Measurements from ENCODE around the gene P4HA2.

The P4HA2 gene

DNA sequence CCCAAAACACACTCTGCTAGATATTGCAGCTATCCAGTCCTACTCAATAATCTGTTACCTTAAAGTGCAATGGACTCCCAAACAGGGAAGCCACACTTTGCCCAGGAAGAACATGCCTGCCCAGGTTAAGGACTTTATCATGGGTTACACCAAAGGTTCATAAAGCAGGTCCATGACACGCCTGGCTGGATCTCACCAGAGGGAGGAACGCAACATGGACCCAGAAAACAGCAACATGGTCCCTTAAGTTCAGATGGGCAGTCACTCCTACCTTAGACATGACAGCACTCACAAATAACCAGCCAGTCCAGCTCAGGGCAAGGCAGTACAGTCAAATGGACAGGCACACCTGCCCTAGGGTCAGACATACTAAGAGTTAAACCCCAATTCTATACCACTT, 3.8 kb downstream of the P4HA2 start:
- DNase-seq (ENCODE audit: low read depth), result no peak

GRCh38 chr5:132222649-132223038, 5.0 kb downstream of the P4HA2 start:
- DNase-seq (ENCODE audit: low read depth), result no peak

DNA sequence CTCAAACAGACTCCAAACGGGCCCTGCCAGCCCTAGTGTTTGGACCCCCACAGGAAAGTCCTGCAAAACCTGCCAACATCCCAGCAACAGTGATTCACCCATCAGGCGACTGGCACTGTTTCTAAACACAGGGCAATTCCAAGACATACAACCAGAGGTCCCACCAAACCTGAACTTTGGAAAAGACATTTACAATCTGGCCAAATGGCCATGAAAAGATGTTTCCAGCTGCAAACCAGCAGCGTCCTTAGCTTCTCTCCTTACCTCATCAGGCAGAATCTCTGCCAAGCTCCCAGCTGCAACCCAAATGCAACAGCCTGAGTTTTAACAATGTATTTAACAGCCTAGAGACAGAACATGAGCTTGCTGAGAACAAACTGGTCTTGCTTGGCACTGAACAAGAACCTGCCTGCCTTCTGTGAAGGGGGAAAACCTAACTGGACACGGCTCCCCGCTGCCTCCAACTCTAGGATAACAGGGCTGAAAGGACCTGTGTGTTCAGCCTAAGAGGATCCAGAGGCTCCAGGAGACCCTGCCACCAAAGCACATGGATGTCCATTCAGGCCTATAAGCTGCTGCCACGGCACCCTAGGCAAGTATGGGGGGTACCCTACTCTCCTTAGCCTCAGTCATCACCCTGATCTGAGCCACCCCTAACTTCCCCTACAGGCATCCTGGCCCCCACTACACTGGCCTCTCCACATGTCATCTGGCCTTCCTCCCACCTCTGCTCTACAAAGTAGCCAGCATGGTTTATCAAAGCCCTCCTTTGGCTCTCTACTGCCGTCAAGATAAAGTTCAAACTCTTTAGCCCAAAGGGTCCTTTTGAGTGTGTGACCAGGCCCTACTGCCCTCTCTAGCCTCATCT, 5.6 kb downstream of the P4HA2 start:
- no peak for DNase-seq (ENCODE audit: low read depth)

GRCh38 chr5:132220491-132220890, 7.2 kb downstream of the P4HA2 start:
- DNase-seq (ENCODE audit: low read depth), result no peak

GRCh38 chr5:132219981-132220380, 7.7 kb downstream of the P4HA2 start:
- DNase-seq (ENCODE audit: low read depth), result no peak

DNA sequence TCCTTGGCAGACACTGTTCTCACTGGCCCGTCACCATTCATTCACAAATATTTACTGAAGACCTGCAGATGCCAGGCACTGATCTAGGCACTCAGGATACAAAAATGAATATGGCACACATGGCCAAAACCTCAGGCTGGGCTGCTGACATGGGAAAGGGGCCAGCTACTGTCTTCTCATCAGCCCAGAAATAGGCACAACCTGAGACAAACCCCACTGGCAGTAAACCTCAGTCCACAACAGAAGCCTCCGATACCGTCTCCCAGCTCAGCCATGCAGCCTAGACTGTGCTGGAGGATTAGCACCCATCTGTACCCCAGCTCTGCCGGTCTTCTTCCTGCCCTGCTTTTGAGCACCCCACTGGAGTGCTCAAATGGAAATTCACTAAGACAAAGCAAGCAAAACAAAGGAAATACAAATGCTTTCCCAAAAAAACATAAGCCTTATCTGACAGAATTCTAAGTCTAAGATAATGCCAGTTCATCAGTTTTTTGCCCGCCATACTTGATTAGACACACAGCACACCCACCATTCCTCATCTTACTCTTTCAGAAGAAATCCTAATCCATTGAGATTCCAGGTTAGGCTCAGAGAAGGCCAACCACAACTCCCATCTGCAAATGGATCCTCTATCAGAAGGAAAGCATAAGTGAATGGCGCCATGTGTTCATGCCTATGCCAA, 8.2 kb downstream of the P4HA2 start:
- DNase-seq (ENCODE audit: low read depth), result no peak

DNA sequence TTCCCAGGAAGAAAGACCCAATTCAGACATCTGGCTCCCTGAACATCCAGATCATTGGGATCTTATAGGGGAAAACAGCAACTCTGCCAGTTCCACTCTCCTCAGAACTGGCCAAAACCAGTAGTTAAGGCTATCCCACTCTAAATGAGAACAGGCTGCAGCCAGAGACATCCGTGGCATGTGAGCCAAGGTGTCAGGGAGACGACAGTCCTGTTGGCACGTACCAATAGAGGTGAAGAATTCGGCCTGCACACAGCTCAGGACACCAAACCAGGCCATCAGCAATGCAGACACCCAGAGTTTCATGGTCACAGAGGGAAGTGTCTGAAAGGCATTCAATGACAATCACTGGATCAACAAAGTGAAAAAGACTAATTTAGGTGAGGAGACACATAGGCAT, 9.3 kb downstream of the P4HA2 start:
- DNase-seq (ENCODE audit: low read depth), result no peak

DNA sequence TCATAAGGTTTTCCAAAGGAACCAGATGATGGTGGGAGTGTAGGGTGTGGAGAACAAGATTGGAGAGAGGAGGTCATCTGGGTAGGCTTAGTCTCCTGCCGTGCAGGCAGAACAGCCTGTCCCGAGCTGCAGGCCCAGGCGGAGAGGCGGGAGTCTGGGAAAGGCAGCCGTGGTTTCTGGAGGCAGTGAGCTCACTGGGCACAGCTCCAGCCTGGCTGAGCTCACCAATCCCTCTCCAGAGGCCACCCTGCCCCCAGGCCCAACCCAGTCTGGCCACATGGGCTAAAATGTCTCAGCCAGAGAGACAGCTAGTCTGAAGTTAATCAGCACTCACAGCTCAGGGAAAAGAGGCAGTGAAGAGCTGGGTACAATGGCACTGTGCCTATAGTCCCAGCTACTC, 12.3 kb downstream of the P4HA2 start:
- no peak for DNase-seq (ENCODE audit: low read depth)

- DNase-seq (ENCODE audit: low read depth), result no peak
These were observed 13.2 kb downstream of the P4HA2 start for GRCh38 chr5:132214491-132214890.

DNA sequence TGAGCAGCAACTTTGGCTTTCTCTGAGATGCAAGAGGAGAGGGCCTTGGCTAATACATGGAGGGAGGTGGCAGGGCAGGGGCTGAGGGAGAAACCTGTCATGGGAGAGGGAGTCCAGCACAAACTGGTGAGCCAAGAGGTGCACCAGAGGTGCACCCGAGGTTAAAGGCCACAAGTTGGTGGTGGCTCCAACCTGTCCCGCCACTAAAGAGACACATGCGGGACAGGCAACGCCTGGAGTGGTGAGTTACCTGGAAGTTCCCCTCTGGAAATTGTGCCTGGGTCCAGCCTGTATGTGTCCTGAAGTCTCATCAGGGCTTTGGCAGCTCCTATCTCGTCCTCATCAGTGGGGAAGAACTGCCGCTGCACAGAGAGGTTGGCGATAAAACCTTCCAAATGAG, 14.0 kb downstream of the P4HA2 start:
- no peak for DNase-seq (ENCODE audit: low read depth)

DNA sequence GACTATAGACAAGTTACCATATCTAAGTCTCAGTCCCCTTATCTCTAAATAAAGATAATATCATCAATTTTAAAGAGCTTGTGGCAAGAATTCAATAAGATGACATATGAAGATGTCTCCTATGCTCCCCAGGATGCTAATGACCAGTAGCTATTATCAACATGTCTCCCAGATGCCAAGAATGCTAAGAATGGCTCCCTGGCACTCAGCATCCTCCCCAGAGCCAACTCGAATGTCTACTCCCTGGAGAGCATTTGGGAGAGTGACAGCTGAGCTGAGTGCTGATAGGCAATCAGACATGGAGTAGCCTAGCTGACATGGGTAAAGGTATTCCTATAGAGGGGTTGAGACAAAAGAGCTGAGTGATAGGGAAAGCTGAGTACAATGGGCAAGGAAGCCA, 15.9 kb downstream of the P4HA2 start:
- DNase-seq (ENCODE audit: low read depth), result no peak

- no peak for DNase-seq (ENCODE audit: low read depth)
These were observed 16.7 kb downstream of the P4HA2 start for GRCh38 chr5:132210944-132211343.

DNA sequence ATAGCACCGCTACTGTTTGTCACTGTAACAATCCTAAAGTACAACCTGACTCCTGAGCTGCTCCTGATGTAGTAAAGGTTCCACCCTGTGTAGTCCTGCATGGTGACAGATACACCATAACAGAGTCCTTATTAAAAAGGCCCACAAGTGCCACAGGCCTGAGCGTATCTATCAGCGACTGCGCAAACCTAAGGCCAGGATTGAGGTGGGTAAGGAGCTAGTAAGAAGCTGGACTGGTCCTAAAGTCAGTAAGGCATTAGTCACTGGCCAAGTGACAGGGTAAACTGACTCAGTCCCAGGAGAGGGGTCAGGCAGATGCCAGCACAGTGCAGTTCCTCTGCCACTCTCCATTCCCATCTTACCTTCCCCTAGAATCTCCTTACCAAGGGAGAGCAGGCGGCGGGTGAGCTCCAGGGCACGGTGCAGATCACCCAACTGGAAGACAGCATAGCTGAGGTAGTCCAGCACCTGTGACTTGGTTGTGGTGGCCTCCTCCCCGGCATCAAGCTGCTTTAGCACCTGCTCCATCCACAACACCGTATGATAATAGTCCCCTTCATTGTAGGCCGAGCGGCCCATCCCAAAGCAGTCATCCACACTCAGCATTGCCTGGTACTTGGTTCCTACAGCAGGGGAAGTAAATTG, 17.6 kb downstream of the P4HA2 start:
- DNase-seq (ENCODE audit: low read depth), result no peak

- DNase-seq (ENCODE audit: low read depth), result no peak
These were observed 18.5 kb downstream of the P4HA2 start for GRCh38 chr5:132209131-132209530.

- DNase-seq (ENCODE audit: low read depth), result no peak
These were observed 19.9 kb downstream of the P4HA2 start for GRCh38 chr5:132207778-132208177.

GRCh38 chr5:132206782-132207181, 20.9 kb downstream of the P4HA2 start:
- DNase-seq (ENCODE audit: low read depth), result no peak

- DNase-seq (ENCODE audit: low read depth), result no peak
These were observed 22.1 kb downstream of the P4HA2 start for GRCh38 chr5:132205385-132206125.

DNA sequence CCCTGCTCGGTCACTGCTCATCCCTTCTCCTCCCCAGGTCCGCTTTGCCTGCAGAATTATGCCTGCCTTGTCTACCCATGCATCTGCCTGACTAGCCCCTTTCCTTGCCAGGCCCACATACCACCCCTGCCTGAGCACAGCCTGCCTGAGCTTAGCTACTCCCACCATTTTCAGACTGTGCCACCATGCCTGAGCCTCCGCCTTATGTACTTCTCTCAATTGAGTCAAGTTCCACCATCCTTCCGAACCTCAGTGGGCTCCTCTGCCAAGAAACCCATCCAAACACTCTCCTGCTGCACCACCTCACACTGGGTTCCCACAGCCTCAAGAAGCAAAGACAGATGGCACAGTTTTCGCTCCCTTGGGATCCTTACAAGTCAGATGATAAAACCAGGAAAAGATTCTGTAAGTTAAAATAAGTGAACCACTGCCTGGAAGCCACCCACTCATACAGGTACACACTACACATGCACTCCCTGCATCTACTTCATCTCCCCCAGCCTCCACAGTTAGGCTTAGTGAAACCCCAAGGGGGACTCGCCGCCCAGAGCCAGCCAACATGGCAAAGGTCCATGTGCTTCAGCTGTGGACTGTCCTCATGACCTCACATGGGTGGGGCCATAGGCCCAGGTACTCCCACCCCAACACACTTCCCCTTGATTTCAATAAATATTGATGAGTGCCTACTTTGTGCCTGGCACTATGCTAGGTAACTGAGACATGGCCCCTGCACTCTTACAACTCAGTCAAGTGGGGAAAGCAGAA, 23.1 kb downstream of the P4HA2 start:
- DNase-seq (ENCODE audit: low read depth), result no peak

- no peak for DNase-seq (ENCODE audit: low read depth)
These were observed 23.7 kb downstream of the P4HA2 start for GRCh38 chr5:132203916-132204315.

DNA sequence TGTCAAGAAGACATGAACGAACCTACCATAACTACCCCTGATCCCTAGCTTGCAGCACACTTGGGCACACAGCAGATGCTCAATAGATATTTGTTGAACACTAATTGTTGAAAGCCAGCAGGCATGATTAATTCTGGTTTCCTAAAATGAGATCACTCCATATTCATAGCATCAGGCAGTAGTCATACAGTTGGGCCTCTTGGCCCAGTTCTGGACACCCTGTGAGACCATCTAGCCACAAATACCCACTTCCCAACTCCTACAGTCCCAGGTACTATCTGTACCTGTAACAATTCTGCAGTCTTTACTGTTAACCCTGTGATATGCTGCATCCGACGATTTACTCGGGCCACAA, 24.2 kb downstream of the P4HA2 start:
- DNase-seq (ENCODE audit: low read depth), result no peak

GRCh38 chr5:132202711-132203463, 24.8 kb downstream of the P4HA2 start:
- DNase-seq (ENCODE audit: low read depth), result no peak
